Natural killer cell (primary cell): Measurements from ENCODE around the gene SNX8. TPM values are rescaled to one million over a fixed set of nuclear protein-coding genes. Genes with fewer than 3 reads are reported as not detected.

Experiments used
- ATAC-seq, 3 donors: fragments of 150-1000 bp in 2 of 3; fragments of 200-7000 bp in 1 of 3; cut with Tn5 transposase; 1 replicate in 1 of 3; 2 replicates in 2 of 3; pipeline ENCODE4 v1.10.0; 2021; ENCODE audit warnings: mild to moderate bottlenecking in 2 of 3, moderate library complexity in 2 of 3
- DNase-seq, 2 donors: peaks; one replicate each; pipeline versions ENCODE4 v3.0.0 to v3.0.0-alpha.2; 2013 to 2021; ENCODE audit warnings: mixed read lengths in 1 of 2
- H3K27ac ChIP-seq: one replicate; pipeline ENCODE4 v1.5.1; 2013; ENCODE audit warnings: mild to moderate bottlenecking, low read length
- H3K27me3 ChIP-seq: one replicate; pipeline ENCODE4 v1.6.1; 2013; ENCODE audit warnings: low read length; ENCODE audit not compliant: control insufficient read depth, insufficient read depth
- H3K36me3 ChIP-seq: one replicate; pipeline ENCODE4 v1.6.1; 2013; ENCODE audit warnings: low read length; ENCODE audit not compliant: control insufficient read depth, insufficient read depth
- H3K4me1 ChIP-seq: one replicate; pipeline ENCODE4 v1.6.1; 2013; ENCODE audit warnings: low read length; ENCODE audit not compliant: control insufficient read depth, insufficient read depth
- H3K4me3 ChIP-seq: one replicate; pipeline ENCODE4 v1.5.1; 2013; ENCODE audit warnings: low read length
- H3K9me3 ChIP-seq: one replicate; pipeline ENCODE4 v1.6.1; 2013; ENCODE audit warnings: low read length; ENCODE audit not compliant: control insufficient read depth, insufficient read depth
- H3K27ac Mint-ChIP-seq, 2 donors: one replicate each; pipeline ENCODE4 v1.8.0; 2022; ENCODE audit warnings: mild to moderate bottlenecking in 2 of 2, mixed read lengths in 2 of 2, moderate library complexity in 1 of 2
- H3K27me3 Mint-ChIP-seq, 2 donors: one replicate each; pipeline ENCODE4 v1.8.0; 2022; ENCODE audit warnings: low read depth in 2 of 2, mixed read lengths in 2 of 2
- H3K36me3 Mint-ChIP-seq: one replicate; pipeline ENCODE4 v1.8.0; 2022; ENCODE audit warnings: mixed read lengths
- H3K4me1 Mint-ChIP-seq, 2 donors: one replicate each; pipeline ENCODE4 v1.8.0; 2022; ENCODE audit warnings: mixed read lengths in 2 of 2
- H3K4me3 Mint-ChIP-seq: one replicate; pipeline ENCODE4 v1.8.0; 2022; ENCODE audit warnings: mild to moderate bottlenecking, moderate library complexity, mixed read lengths
- H3K9me3 Mint-ChIP-seq, 2 donors: one replicate each; pipeline ENCODE4 v1.8.0; 2022; ENCODE audit warnings: mixed read lengths in 2 of 2
- WGBS: methylation state at CpG from one replicate; pipeline ENCODE4 v1.1.7; 2013; ENCODE audit warnings: missing lambda C conversion rate; ENCODE audit not compliant: insufficient coverage; 5-methylcytosine and 5-hydroxymethylcytosine counted together
- intact Hi-C: fragments of 100-400 bp; cut with micrococcal nuclease; formaldehyde crosslinking; loops from one replicate; pipeline ENCODE4 v1.14.2; 2022
- total RNA-seq, 4 donors: library from RNA; stranded (reverse); fragments of 120-200 nt in 1 of 4; gene quantifications; one replicate each; pipeline versions ENCODE4 v1.2.3 to v1.2.4, GENCODE V29; 2013 to 2022
- TF ChIP-seq, protein P1 (sequence below): fragments of 200-600 bp; IDR thresholded peaks from one replicate; pipeline ENCODE4 v1.8.0; 2022; ENCODE audit warnings: antibody characterized with exemption

The SNX8 gene
- total RNA-seq, 3 donors from 2014 or later (not counting 1 experiment from before 2014, with no cell fraction given): 8.3 to 15.7 (median 12.6) TPM

DNA sequence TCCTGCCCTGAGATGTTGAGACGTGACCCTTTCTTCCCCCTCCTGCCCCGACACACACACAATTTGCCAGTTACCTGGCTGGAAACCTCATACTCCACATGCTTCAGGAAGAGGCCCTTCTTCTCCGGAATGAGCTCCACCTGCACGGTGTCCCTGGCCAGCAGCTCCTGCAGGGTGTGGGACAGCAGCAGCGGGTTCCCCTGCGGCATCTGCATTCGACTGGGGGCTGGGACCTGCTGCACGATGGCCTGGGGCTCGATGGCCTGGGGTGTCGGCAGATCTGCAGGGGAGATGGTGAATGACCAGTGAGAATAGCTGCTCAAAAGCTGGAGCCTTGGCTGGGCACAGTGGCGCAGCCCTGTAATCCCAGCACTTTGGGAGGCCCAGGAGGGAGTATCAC is 36.2 kb downstream of the SNX8 start:
- intact Hi-C loops: no loop called here
- TF ChIP-seq, protein P1, sequence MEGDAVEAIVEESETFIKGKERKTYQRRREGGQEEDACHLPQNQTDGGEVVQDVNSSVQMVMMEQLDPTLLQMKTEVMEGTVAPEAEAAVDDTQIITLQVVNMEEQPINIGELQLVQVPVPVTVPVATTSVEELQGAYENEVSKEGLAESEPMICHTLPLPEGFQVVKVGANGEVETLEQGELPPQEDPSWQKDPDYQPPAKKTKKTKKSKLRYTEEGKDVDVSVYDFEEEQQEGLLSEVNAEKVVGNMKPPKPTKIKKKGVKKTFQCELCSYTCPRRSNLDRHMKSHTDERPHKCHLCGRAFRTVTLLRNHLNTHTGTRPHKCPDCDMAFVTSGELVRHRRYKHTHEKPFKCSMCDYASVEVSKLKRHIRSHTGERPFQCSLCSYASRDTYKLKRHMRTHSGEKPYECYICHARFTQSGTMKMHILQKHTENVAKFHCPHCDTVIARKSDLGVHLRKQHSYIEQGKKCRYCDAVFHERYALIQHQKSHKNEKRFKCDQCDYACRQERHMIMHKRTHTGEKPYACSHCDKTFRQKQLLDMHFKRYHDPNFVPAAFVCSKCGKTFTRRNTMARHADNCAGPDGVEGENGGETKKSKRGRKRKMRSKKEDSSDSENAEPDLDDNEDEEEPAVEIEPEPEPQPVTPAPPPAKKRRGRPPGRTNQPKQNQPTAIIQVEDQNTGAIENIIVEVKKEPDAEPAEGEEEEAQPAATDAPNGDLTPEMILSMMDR: no peak
- H3K27me3 ChIP-seq: no peaks in the 10 kb centered on the region
- no peak overlapping the region for H3K4me3 ChIP-seq
- WGBS: 96% methylated on average over 11 of the region's 11 CpGs
- Mint-ChIP-seq H3K9me3 (no peaks in the 10 kb centered on the region), H3K4me3 (no peak overlapping the region), H3K27me3 (no peaks in the 10 kb centered on the region), H3K36me3 (no peaks in the 10 kb centered on the region), H3K4me1 (peaks cover 0 to 7% of the 10 kb centered on the region in 2 donors), H3K27ac (no peak overlapping the region)
- DNase-seq (no peak), ATAC-seq (no peak)
- no peaks in the 10 kb centered on the region for H3K9me3 ChIP-seq
- H3K36me3 ChIP-seq: peaks cover 2% of the 10 kb centered on the region
- H3K4me1 ChIP-seq: no peaks in the 10 kb centered on the region
- H3K27ac ChIP-seq: no peak overlapping the region

DNA sequence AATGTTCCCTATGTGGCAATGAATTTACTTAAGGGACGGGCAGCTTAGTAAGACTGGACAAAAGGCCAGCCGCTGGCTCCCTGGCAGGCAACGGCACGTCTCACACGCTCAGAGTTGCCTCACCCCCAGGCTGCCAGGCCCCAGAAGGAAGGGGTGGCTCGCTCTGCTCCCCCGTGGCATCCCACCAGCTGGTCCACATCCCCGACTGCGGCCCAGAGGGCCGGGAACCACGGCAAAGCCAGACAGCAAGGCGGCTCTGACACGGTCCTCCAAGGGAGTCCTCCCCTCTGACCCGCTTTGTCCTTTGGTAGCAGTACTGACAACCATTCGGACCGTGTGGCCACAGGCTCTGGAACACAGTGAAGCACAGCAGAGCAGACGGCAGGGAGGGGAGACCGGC is 38.1 kb downstream of the SNX8 start:
- no peaks in the 10 kb centered on the region for H3K4me1 Mint-ChIP-seq
- ATAC-seq: no peak

DNA sequence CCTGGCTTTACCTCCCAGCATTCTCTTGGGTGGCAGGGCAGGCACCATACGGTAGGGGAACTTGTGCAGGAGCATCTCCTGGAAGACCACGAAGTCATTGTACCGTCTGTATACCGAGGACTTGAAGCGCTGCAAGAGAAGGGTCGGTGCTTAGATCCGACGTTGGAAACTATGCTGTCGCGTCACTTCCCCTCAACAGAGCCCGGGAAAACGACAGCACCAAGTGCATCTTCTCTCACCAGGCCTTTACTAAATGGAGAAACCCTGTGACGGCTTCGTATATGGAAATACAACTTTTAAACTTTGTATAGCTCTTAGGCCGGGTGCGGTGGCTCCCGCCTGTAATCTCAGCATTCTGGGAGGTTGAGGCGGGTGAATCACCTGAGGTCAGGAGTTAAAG is 39.1 kb downstream of the SNX8 start:
- Histone ChIP-seq H3K9me3 (no peaks in the 10 kb centered on the region), H3K27me3 (no peaks in the 10 kb centered on the region), H3K36me3 (peaks cover 6% of the 10 kb centered on the region), H3K27ac (no peak overlapping the region), H3K4me1 (no peaks in the 10 kb centered on the region), H3K4me3 (no peak overlapping the region)
- H3K4me3 Mint-ChIP-seq: no peak overlapping the region
- intact Hi-C loops: no loop called here
- TF ChIP-seq, protein P1: no peak
- H3K27me3 Mint-ChIP-seq: no peaks in the 10 kb centered on the region
- H3K27ac Mint-ChIP-seq: no peak overlapping the region
- WGBS: 94% methylated on average over 18 of the region's 18 CpGs
- H3K9me3 Mint-ChIP-seq: no peaks in the 10 kb centered on the region
- H3K4me1 Mint-ChIP-seq: no peaks in the 10 kb centered on the region
- no peaks in the 10 kb centered on the region for H3K36me3 Mint-ChIP-seq
- ATAC-seq (no peak), DNase-seq (no peak)

More for the DNA sequence above, 38.1 kb downstream of the SNX8 start:
- intact Hi-C loops: no loop called here
- Histone ChIP-seq H3K27ac (no peak overlapping the region), H3K4me1 (no peaks in the 10 kb centered on the region), H3K27me3 (no peaks in the 10 kb centered on the region), H3K4me3 (no peak overlapping the region), H3K9me3 (no peaks in the 10 kb centered on the region), H3K36me3 (peaks cover 6% of the 10 kb centered on the region)
- TF ChIP-seq, protein P1: no peak
- Mint-ChIP-seq H3K4me3 (no peak overlapping the region), H3K36me3 (no peaks in the 10 kb centered on the region), H3K27ac (no peak overlapping the region), H3K27me3 (no peaks in the 10 kb centered on the region), H3K9me3 (no peaks in the 10 kb centered on the region)
- 97% methylated on average over 18 of the region's 18 CpGs for WGBS
- no peak for DNase-seq

DNA sequence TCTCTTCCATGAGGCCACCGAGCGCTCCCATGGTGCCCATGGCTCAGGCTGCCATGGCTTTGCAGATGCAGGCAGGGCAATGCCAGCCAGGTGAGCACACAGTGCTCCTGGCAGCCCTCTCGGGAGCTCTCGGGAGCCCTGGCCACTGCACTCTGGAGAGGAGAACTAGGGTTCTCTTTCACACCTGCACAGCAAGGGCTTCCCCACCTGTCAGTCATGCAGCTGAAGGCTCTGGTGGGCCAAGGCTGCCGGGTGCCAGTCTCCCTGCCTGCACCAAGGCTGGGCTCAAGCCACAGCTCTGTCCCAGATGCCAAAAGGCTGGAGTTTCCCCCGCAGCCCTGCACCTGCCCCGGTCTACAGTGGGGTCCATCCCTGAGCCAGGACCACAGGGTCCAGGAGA is 39.6 kb downstream of the SNX8 start:
- H3K4me1 ChIP-seq: no peaks in the 10 kb centered on the region
- no peaks in the 10 kb centered on the region for H3K9me3 Mint-ChIP-seq
- no peaks in the 10 kb centered on the region for H3K4me1 Mint-ChIP-seq
- no peak overlapping the region for H3K27ac ChIP-seq
- TF ChIP-seq, protein P1: no peak
- H3K4me3 ChIP-seq: no peak overlapping the region
- peaks cover 6% of the 10 kb centered on the region for H3K36me3 ChIP-seq
- H3K4me3 Mint-ChIP-seq: no peak overlapping the region
- ATAC-seq: peak in 1 of 3 donors; percentile 37
- no peak for DNase-seq
- 96% methylated on average over 7 of the region's 7 CpGs for WGBS
- no peaks in the 10 kb centered on the region for H3K36me3 Mint-ChIP-seq
- H3K27me3 Mint-ChIP-seq: no peaks in the 10 kb centered on the region
- no peaks in the 10 kb centered on the region for H3K27me3 ChIP-seq
- no peak overlapping the region for H3K27ac Mint-ChIP-seq
- H3K9me3 ChIP-seq: no peaks in the 10 kb centered on the region
- intact Hi-C loops: no loop called here
